Measurements from ENCODE around the gene CD19.
"Not testable (repeated sequence)": the region's sequence is repeated elsewhere in the genome, so short reads cannot be mapped to it uniquely, and the experiment has no call there.

Gene CD19

DNA sequence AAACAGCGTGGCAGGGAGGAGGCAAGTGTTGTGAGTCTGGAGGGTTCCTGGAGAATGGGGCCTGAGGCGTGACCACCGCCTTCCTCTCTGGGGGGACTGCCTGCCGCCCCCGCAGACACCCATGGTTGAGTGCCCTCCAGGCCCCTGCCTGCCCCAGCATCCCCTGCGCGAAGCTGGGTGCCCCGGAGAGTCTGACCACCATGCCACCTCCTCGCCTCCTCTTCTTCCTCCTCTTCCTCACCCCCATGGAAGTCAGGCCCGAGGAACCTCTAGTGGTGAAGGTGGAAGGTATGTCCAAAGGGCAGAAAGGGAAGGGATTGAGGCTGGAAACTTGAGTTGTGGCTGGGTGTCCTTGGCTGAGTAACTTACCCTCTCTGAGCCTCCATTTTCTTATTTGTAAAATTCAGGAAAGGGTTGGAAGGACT is at the start of gene CD19:
Gene CD19 (plus strand): TSS at position 171 of the 425 bp plus-strand sequence. CDS start 30 bp downstream, at position 201.
- DNase-seq = no peak

DNA sequence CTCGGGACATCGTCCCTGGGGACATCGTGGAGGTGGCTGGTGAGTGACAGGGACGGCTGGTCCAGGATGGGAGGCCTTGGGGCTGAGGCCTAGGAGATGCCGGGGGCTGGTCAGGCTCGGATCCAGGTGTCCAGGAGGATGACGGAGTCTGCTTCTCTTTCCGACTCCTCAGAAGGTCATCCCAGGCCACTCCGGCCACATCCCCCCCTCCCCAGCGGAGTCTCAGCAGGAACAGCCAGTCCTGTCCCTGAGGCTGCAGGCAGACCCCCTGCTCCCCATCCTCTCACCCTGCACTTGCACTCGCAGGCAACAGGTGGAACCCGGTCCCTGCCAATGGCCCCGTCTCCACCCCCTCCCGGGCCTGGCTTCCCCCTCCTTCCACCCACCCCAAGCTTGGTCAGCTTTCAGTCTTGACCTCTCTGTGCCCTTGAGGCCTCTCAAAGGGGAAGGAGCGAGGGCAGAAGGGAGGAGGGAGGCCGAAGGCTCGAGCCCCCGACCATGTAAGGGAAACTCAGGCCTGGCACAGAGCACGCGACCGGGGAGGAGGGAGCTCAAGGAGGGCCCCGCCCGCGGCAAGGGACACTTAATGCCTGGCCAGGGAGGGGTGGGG is 49.1 kb upstream of the CD19 start:
- DNase-seq = no peak

DNA sequence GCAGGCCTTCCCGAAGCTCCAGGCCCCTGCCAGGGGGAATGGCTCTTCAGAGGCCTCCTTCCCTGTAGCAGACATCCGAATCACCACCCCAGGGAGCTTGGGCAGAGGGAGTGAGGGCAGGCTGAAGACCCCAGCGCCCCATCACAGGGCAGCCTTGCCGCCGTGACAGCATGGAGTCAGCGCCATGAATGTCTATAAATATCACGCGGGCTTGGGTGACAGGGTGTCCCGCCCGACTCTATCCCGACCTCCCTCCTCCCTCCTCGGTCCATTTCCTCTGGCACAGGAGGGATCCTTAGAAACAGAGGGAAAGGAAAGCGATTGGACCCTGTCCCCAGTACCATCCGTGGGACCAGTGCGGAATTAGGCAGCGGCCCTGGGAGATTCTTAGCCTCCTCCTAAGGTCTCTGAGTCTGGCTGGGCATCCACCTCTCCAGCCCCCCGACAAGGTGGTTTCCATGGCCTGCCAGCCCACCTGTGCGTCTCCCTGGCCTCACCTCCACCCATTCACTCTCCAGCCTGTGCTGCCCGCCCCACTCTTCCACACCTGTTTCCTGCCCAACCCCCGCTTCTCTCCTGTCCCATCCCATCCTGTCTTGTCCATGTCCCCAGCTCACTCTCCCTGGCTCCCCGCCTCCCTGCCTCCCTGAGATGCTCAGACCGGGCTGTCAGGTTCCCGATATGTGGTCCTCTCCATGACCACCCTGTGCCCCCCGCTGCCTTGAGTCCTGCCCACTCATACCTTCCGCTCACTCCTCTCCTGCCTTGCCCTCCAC is 48.4 kb upstream of the CD19 start:
- DNase-seq = no peak

DNA sequence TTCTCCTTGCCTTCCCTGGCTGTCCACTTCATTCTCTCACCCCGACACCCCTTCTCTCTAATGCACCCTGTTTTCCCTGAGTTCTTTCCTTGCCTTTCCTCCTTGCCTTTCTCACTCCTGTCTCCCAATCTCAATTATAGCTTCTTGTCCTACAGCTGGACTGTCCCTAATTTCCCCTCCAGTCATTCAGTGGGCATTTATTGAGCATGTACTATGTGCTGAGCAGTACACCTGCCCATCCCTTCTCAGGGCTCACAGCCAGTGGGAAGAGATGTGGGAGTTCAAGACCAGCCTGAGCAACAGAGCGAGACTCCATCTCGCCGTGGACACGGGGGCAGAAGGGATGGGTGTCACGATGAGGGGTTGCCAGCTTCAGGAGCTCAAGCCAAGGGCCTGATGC is 47.7 kb upstream of the CD19 start:
- DNase-seq = no peak

DNA sequence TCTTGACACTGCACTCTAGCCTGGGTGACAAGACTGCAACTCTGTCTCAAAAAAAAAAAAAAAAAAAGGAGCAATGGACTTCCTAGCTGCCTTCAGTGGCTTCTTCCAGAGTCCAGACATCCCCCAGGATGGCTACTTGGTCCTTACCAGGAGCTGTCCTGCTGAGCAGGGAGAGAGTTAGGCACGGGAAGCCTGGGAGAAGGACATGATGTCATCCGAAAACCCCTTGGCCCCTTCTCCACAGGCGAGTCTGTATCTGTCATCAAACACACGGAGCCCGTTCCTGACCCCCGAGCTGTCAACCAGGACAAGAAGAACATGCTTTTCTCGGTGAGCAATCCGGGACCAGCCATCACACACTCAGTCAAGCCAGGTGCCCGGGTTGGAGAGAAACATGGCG is 44.8 kb upstream of the CD19 start:
- DNase-seq = no peak

DNA sequence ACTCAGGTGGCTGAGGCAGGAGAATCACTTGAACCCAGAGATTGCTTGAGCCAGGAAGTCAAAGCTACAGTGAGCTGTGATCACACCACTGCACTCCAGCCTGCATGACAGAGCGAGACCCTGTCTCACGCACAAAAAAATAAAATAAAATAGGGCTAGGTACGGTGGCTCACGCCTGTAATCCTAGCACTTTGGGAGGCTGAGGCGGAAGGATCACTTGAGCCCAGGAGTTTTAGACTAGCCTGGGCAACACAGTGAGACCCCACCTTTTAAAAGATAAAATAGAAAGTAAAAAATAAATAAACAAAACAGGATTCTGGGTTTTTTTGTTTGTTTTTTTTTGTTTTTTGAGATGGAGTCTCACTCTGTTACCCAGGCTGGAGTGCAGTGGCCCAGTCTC is 41.4 kb upstream of the CD19 start:
- not testable (repeated sequence) for DNase-seq

DNA sequence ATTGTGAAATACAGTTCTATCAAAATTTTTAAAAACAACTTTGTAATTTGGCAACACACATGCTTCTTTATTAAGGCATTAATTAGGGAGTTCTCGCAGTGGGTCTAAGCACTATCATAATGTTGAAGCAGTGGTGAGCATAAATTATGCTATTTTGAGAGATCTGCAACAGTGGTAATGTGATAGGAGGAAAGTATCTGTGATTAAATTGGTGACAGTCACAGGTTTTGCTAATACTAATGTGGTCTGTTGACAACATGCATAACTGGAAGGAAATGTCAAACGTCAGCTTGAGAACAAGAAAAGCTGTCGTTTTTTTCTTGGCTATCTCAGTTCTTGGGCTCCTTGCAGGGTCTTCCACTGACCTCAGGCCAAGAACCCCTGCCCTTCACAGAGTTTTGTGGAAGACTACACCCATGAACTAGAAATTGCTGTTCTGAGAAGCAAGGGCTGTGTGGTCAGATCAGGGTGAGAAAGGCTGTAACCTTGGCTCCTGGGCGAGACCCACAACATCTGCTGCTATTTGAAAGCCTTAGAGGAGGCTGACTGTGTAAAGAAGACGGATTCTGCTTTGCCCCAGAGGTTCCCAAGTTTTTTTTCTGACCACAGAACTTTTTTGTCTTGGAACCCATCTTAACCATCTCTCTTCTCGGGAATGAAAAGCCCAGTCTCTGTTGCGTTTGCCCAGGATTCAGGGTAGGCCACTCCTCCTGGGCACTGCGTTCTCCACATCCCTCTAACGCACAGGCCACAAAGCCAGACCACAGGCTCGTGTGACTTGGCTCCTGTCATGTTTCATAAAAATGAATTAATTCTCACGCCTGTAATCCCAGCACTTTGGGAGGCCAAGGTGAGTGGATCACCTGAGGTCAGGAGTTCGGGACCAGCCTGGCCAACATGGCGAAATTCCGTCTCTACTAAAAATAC is 39.5 kb upstream of the CD19 start:
- DNase-seq = no peak

DNA sequence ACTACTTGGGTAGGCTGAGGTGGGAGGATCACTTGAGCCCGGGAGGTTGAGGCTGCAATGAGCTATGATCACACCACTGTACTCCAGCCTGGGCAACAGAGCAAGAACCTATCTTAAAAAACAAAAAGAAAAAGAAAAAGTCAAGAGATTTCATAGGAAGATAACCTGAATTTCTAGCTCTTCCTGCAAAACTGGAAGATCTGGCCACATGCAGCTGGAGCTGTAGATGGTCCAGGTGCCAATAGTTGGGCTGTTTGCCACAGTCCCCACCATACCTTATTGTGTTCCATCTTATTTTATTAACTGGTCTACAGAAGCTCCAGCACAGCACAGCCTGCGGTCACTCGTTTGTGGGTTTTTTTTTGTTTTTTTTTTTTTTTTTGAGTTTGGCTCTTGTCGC is 38.5 kb upstream of the CD19 start:
- DNase-seq = no peak

DNA sequence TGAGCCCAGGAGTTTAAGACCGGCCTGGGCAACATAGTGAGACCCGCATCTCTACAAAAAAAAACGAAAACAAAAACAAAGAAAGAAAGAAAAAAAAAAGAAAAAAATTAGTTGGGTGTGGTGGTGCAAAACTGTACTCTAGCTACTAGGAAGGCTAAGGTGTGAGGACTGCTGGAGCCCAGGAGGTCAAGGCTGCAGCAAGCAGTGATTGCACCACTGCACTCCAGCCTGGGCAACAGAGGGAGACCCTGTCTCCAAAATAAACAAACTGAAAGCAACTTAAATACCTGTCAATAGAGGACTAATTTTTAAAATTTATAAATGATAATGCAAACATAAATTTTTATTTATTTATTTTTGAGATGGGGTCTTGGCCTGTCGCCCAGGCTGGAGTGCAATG is 36.2 kb upstream of the CD19 start:
- no peak for DNase-seq

DNA sequence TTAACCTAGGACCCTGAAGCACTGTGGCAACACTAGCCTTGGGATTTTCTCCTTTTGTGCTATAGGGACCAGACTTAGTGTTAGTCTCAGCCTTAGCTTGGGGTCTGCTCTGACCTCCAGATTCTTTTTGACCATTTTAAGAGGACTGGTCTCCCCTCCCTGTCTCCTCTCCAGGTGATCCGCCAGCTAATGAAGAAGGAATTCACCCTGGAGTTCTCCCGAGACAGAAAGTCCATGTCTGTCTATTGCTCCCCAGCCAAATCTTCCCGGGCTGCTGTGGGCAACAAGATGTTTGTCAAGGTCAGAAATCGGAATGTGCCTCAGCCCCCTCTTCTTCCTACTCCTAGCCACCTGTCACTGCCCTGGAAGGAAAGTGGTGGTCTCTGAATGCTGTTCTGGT is 33.9 kb upstream of the CD19 start:
- no peak for DNase-seq

DNA sequence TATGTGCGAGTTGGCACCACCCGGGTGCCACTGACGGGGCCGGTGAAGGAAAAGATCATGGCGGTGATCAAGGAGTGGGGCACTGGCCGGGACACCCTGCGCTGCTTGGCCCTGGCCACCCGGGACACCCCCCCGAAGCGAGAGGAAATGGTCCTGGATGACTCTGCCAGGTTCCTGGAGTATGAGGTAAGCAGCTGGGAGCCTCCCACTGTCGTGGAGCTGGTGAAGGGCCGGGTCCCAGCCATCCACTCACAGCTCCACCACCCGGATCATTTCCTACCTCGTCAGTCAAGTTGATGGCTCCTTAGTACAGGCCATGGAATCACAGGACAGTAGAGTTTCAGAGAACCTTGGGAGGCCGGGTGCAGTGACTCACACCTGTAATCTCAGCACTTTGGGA is 33.5 kb upstream of the CD19 start:
- no peak for DNase-seq

DNA sequence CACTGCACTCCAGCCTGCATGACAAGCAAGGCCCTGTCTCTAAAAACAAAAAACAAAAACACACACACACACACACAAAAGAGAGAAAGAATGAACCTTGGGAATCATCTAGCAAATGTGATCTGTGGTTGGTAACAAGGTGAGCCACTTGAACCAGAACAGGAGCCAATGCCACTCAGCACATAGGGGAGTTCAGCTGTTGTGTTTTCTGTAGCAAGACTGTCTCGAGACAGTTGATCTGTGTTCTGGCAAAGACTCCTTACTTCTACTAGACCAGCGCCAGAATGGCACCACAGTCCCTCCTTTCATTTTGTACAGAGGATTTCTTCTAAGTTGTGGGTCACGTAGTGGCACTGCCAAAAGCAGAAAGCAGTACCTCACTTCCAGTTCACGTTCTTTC is 32.8 kb upstream of the CD19 start:
- DNase-seq = no peak

DNA sequence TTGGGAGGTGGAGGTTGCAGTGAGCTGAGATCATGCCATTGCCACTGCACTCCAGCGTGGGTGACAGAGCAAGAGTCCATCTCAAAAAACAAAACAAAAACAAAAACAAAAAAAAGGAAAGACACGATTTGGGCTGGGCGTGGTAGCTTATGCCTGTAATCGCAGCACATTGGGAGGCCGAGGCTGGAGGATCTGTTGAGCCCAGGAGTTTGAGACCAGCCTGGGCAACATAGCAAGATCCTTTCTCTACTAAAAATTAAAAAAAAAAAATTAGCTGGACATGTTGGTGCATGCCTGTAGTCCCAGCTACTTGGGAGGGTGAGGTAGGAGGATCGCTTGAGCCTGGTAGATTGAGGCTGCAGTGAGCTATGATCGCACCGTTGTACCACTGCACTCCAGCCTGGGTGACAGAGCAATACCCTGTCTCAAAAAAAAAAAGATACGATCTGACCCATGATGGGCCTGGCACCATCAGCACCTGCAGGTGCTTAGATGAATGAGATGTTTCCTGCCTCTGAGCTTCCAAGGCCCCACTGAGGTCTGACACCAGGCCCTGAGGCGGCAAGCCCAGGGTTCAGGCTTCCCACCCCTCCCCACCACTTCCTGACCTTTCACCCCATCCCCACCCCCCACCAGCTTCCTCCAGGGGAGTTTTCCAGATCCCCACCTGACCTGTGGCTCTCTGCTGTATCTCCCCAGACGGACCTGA is 31.7 kb upstream of the CD19 start:
- DNase-seq = no peak

DNA sequence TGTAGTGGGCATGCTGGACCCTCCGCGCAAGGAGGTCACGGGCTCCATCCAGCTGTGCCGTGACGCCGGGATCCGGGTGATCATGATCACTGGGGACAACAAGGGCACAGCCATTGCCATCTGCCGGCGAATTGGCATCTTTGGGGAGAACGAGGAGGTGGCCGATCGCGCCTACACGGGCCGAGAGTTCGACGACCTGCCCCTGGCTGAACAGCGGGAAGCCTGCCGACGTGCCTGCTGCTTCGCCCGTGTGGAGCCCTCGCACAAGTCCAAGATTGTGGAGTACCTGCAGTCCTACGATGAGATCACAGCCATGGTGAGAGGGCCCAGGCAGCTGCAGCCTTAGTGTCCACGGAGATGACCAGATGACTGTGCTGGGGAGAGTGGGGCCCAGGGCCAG is 31.2 kb upstream of the CD19 start:
- DNase-seq = no peak

DNA sequence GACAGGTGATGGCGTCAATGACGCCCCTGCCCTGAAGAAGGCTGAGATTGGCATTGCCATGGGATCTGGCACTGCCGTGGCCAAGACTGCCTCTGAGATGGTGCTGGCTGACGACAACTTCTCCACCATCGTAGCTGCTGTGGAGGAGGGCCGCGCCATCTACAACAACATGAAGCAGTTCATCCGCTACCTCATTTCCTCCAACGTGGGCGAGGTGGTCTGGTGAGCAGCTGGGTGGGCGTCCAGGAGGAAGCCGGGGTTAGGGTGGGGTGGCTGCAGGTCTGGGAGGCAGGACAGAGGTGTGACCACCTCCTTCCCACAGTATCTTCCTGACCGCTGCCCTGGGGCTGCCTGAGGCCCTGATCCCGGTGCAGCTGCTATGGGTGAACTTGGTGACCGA is 29.9 kb upstream of the CD19 start:
- DNase-seq = no peak

DNA sequence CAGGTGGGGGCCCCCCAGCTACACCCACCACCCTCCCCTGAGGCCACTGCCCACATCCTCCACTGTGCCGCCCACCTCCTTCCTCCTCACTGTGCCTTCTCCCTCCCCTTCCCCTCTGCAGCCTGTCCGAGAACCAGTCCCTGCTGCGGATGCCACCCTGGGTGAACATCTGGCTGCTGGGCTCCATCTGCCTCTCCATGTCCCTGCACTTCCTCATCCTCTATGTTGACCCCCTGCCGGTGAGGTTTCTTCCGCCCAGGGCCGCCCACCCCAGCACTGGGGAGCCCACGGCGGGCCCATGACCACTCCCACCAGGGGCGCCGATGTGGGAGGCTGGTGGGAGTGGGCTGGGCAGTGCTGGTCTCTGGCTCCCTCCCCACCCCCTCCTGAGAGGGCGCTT is 28.9 kb upstream of the CD19 start:
- no peak for DNase-seq

DNA sequence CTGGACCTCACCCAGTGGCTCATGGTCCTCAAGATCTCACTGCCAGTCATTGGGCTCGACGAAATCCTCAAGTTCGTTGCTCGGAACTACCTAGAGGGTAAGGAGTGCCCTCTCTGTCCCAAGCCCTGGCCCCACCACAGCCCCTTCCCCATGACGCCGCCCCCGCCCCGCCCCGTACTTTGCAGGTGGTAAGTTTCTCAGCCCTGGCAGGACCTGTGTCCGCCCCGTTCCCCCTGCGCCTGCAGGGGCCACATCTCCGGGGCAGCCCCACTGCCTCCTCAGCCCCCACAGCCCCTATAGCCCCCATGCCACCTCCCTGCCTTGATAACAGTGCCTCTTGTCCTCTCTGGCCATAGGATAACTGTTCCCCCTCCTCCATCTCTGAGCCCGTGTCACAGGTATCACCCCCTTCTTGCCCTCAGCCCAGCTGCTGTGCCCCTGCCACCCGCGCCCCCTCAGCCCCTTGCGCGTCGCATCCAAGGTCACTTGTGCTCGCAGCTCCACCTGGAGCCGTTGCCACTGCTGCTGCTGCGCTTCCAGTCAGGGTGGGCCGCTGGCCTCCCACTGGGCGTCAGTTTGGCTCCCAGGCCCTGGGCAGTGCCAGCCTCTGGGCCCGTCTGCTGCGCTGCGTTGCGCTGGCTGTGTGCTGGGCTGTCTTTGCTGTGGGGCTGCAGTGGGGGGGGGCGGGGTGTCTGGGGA is 28.3 kb upstream of the CD19 start:
- no peak for DNase-seq

DNA sequence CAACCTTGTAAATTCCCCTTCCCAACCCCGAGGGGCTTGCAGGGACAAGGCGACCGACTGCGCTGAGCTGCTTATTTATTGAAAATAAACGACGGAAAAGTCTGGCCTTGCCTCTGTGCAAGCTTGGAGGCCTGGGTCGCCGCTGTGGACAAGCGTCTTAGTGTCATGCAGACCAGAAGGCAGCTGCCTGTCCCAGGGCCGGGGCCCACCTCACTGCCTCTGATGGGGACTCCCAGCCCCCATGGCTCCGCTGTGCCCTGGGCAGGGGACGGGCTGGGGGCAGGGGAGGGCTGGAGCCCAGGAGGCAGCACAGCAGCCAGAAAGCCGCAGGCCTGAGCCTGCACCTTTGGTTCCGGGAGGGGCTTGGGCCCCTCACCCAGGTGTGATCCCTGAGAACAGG is 27.4 kb upstream of the CD19 start:
- no peak for DNase-seq

DNA sequence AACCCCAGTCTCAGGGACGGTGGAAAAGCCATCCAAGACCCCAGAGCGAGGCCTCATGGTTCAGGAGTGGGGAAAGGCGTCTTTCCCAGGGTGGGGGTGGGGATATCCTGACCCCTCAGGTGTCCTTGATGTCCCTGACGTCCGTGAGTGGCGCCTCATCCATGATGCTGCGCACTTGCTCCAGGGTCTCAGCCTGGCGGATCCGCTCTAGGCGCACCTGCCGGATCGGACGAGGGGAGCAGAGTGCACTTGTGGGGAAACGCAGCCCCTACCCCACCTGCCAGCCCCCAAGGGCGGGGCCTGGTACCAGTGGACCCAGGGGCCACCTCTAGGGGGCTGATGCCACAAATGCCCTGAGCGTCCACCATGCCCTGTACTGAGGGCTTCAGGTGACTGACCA is 26.9 kb upstream of the CD19 start:
- no peak for DNase-seq

DNA sequence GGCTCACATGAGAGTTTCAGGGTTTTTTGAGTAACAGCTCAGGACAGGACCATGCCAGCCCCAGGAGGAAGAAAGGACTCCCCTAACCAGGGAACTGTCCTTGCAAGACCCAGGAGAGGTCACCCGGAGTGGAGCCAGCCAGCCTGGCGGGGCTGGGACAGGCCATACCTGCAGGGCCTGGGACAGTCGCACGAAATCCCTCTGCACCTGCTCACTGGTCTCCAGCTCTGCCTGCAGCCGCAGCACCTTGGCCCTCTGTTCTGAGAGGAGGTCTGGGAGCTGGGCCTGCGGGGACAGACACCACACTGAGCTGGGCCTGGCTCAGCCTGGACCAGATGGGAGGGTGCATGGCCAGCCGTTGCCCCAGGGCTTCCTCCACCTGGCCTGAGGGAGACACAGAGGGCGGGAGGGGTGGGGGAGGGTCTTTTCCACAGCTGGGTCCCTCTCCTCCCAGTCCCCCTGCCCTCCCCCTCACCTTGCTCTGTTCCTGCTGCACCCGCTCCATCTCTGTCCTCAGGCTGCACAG is 26.5 kb upstream of the CD19 start:
- DNase-seq = no peak

DNA sequence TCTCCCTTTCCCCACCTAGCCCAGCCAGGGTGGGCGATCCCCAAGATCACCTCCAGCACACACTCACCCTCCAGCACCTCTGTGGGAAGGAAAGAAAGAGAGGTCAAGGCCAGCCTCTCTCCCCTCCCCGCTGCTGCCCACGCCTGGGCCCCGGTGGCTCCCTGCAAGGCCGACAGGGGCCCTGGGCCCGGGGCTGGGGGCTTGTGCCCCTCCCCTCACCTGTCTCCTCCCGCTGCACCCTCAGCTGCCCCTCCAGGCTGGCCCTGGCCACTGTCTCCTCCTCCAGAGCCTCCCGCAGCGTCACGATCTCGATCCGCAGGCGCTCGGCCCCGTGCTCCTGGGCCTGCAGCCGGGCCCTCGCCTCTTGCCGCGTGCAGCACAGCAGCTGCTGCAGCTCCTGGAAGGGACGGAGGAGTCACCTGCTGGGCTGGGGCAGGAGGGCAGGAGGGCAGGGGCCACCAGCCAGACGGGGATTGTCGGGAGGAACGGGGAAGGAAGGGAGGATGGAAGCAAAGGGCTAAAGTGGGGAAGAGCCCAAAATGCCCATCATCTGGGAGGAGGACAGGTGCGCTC is 25.9 kb upstream of the CD19 start:
- DNase-seq = no peak

All from CD4-positive, alpha-beta T cell treated with Interleukin-4 for 4 hours (primary cell).